A549 (cell line): ENCODE data around the gene SLC25A4.

ENCODE experiments used
- CEBPB ChIP-seq, 2 experiments: fragments of >200 bp in 1 of 2; sonication (Bioruptor Twin) in 1 of 2; formaldehyde crosslinking in 1 of 2; IDR thresholded peaks; 2 replicates each; pipeline ENCODE4 v1.6.1; 2012 to 2016
- CHD2 ChIP-seq: fragments of 150-350 bp; IDR thresholded peaks from 2 replicates; pipeline ENCODE4 v1.6.1; 2014; ENCODE audit warnings: low read length; ENCODE audit not compliant: partially characterized antibody
- CTCF ChIP-seq: fragments of >200 bp; sonication (Bioruptor Twin); formaldehyde crosslinking; IDR thresholded peaks from 3 replicates; pipeline ENCODE4 v1.5.1; 2016
- HDAC2 ChIP-seq: fragments of 200-600 bp; sonication (generic); IDR thresholded peaks from 2 replicates; pipeline ENCODE4 v1.6.1; 2016
- MAX ChIP-seq: IDR thresholded peaks from 2 replicates; pipeline ENCODE4 v1.6.1; 2012
- MYC ChIP-seq: IDR thresholded peaks from 2 replicates; pipeline ENCODE4 v1.6.1; 2012; ENCODE audit warnings: mild to moderate bottlenecking, inconsistent platforms, low read length, improper control_type of control experiment, borderline replicate concordance
- NFE2L2 ChIP-seq: fragments of 150-350 bp; conservative IDR thresholded peaks from 2 replicates; pipeline ENCODE4 v1.6.1; 2014; ENCODE audit warnings: low read length
- NR3C1 ChIP-seq: fragments of >200 bp; sonication (Bioruptor Twin); formaldehyde crosslinking; IDR thresholded peaks from 3 replicates; pipeline ENCODE4 v1.6.1; 2017
- POLR2A ChIP-seq: IDR thresholded peaks from 2 replicates; pipeline ENCODE4 v1.6.1; 2012; ENCODE audit warnings: mild to moderate bottlenecking, low read length
- POLR2AphosphoS2 ChIP-seq: conservative IDR thresholded peaks from 2 replicates; pipeline ENCODE4 v1.6.1; 2012; ENCODE audit warnings: low read length, improper control_type of control experiment, inconsistent platforms
- RAD21 ChIP-seq, 2 experiments: fragments of >200 bp in 1 of 2; sonication (Bioruptor Twin) in 1 of 2; formaldehyde crosslinking in 1 of 2; IDR thresholded peaks in 1 of 2; conservative IDR thresholded peaks in 1 of 2; 2 replicates in 1 of 2; 3 replicates in 1 of 2; pipeline ENCODE4 v1.6.1; 2012 to 2018; ENCODE audit warnings: inconsistent platforms in 1 of 2
- SMC3 ChIP-seq: fragments of >200 bp; sonication (Bioruptor Twin); formaldehyde crosslinking; IDR thresholded peaks from 3 replicates; pipeline ENCODE4 v1.6.1; 2018; ENCODE audit warnings: inconsistent platforms
- TP53 ChIP-seq: fragments of 250-450 bp; sonication (Bioruptor Pico); IDR thresholded peaks from 2 replicates; pipeline ENCODE4 v1.5.0; 2021; ENCODE audit warnings: mild to moderate bottlenecking, moderate library complexity
- USF2 ChIP-seq: fragments of 450-650 bp; IDR thresholded peaks from 2 replicates; pipeline ENCODE4 v1.6.1; 2014; ENCODE audit warnings: antibody characterized with exemption

- TF ChIP-seq POLR2A: no peak
- TF ChIP-seq TP53: no peak
- TF ChIP-seq CTCF: no peak
- TF ChIP-seq NR3C1: no peak
- no peak for TF ChIP-seq HDAC2
- no peak for TF ChIP-seq MYC
- TF ChIP-seq SMC3: no peak
- no peak for TF ChIP-seq POLR2AphosphoS2
- TF ChIP-seq USF2: no peak
- no peak for TF ChIP-seq CHD2
- no peak for TF ChIP-seq CEBPB (IDR thresholded peaks at IDR 0.05)
- no peak for TF ChIP-seq MAX
- TF ChIP-seq NFE2L2: no peak
- no peak for TF ChIP-seq RAD21 (conservative IDR thresholded peaks at IDR 0.05 in 1 of 2, IDR thresholded peaks at IDR 0.05 in 1 of 2)
Measured at GRCh38 chr4:185189606-185190305, 46.7 kb downstream of the SLC25A4 start.
